Frontal cortex (tissue), 4 donors: ENCODE data around the gene DPM3. TPM values are rescaled to one million over a fixed set of nuclear protein-coding genes. Genes with fewer than 3 reads are reported as not detected.
"Not testable (repeated sequence)": the region's sequence is repeated elsewhere in the genome, so short reads cannot be mapped to it uniquely, and the experiment has no call there.

Experiments
- DNase-seq, 2 donors: peaks; one replicate each; pipeline ENCODE4 v3.0.0; 2012; ENCODE audit warnings: low spot score in 2 of 2
- FAIRE-seq: peaks from 2 replicates; lab custom pipeline; 2012; peaks lifted over from hg19 to GRCh38; lab: Jason Lieb, UNC
- total RNA-seq: library from RNA; depleted of rRNA; stranded (reverse); fragments of >200 nt; gene quantifications from one replicate; pipeline ENCODE4 v1.2.3, GENCODE V29; 2014
- donor health status: control.
- donor health status: control.
- donor health status: control.

Gene DPM3
- 15.1 TPM for total RNA-seq

GRCh38 chr1:155139895-155140629 is at the start of gene DPM3:
Gene DPM3, minus strand, starts transcription at chr1:155140531. Its CDS starts 291 bp downstream, at chr1:155140240.
- no peak for FAIRE-seq

GRCh38 chr1:155189926-155190325 is 49.6 kb upstream of the DPM3 start:
- not testable (repeated sequence) for DNase-seq, FAIRE-seq

More at GRCh38 chr1:155139895-155140629, at the start of gene DPM3:
- DNase-seq: peak; percentile 79 to 84

- FAIRE-seq (no peak), DNase-seq (no peak)
Observed at GRCh38 chr1:155188268-155188667, 47.9 kb upstream of the DPM3 start.

GRCh38 chr1:155187456-155187891 is 47.1 kb upstream of the DPM3 start:
- no peak for FAIRE-seq
- DNase-seq: no peak

- no peak for FAIRE-seq
Observed at GRCh38 chr1:155186794-155187455, 46.6 kb upstream of the DPM3 start.

GRCh38 chr1:155186067-155186793 is 45.9 kb upstream of the DPM3 start:
- DNase-seq (no peak), FAIRE-seq (no peak)

More at GRCh38 chr1:155186794-155187455, 46.6 kb upstream of the DPM3 start:
- no peak for DNase-seq

- no peak for FAIRE-seq
- no peak for DNase-seq
Observed at GRCh38 chr1:155185783-155186066, 45.4 kb upstream of the DPM3 start.

GRCh38 chr1:155184835-155185782 is 44.8 kb upstream of the DPM3 start:
- FAIRE-seq (no peak), DNase-seq (no peak)

- DNase-seq (no peak), FAIRE-seq (no peak)
Observed at GRCh38 chr1:155184351-155184811, 44.0 kb upstream of the DPM3 start.

- FAIRE-seq (no peak), DNase-seq (no peak)
Observed at GRCh38 chr1:155183775-155184221, 43.5 kb upstream of the DPM3 start.

- DNase-seq (no peak), FAIRE-seq (no peak)
Observed at GRCh38 chr1:155182052-155182550, 41.8 kb upstream of the DPM3 start.

GRCh38 chr1:155181371-155182051 is 41.2 kb upstream of the DPM3 start:
- FAIRE-seq (no peak), DNase-seq (no peak)

GRCh38 chr1:155179112-155180031 is 39.0 kb upstream of the DPM3 start:
- DNase-seq (no peak), FAIRE-seq (no peak)

- DNase-seq: peak in 1 of 2 donors; percentile 34
- FAIRE-seq: no peak
Observed at GRCh38 chr1:155178441-155179111, 38.2 kb upstream of the DPM3 start.

GRCh38 chr1:155177918-155178281 is 37.6 kb upstream of the DPM3 start:
- FAIRE-seq: no peak

GRCh38 chr1:155177192-155177917 is 37.0 kb upstream of the DPM3 start:
- no peak for FAIRE-seq
- peak in 1 of 2 donors; percentile 32 for DNase-seq

More at GRCh38 chr1:155177918-155178281, 37.6 kb upstream of the DPM3 start:
- DNase-seq: no peak
